MCF 10A (cell line): ENCODE measurements around the gene NEK11. TPM values are rescaled to one million over a fixed set of nuclear protein-coding genes. Genes with fewer than 3 reads are reported as not detected.

Source experiments
- BruUV-seq: library from RNA; stranded (reverse); fragments of 400-500 nt; replicated peaks from 2 replicates; lab custom pipeline; 2021; lab: Mats Ljungman, UMichigan
- CTCF ChIA-PET: fragments of 300-600 bp; sonication (Branson Sonifier 250); formaldehyde crosslinking; extraction: SDS; loops from one replicate; lab custom pipeline; 2021; ENCODE audit warnings: antibody characterized with exemption, inconsistent platforms; lab: Yijun Ruan, JAX
- POLR2A ChIA-PET: fragments of 300-600, 350-650 bp; sonication (Branson Sonifier 250); formaldehyde crosslinking; extraction: SDS; loops from one replicate; lab custom pipeline; 2020; ENCODE audit warnings: antibody characterized with exemption, inconsistent platforms; lab: Yijun Ruan, JAX
- DNase-seq: peaks from one replicate; pipeline ENCODE4 v3.0.0-alpha.2; 2018; ENCODE audit not compliant: unreplicated experiment
- H3K27ac Mint-ChIP-seq: one replicate; pipeline ENCODE4 v1.8.0; 2022; ENCODE audit warnings: mild to moderate bottlenecking, low read depth, mixed read lengths; ENCODE audit not compliant: unreplicated experiment
- H3K27me3 Mint-ChIP-seq: one replicate; pipeline ENCODE4 v1.8.0; 2022; ENCODE audit warnings: mixed read lengths; ENCODE audit not compliant: insufficient read depth, unreplicated experiment
- H3K36me3 Mint-ChIP-seq: one replicate; pipeline ENCODE4 v1.8.0; 2022; ENCODE audit warnings: mild to moderate bottlenecking, moderate library complexity, mixed read lengths; ENCODE audit not compliant: insufficient read depth, unreplicated experiment
- H3K4me1 Mint-ChIP-seq: one replicate; pipeline ENCODE4 v1.8.0; 2022; ENCODE audit warnings: mixed read lengths; ENCODE audit not compliant: insufficient read depth, unreplicated experiment
- H3K4me3 Mint-ChIP-seq: one replicate; pipeline ENCODE4 v1.8.0; 2022; ENCODE audit warnings: mild to moderate bottlenecking, moderate library complexity, mixed read lengths; ENCODE audit not compliant: unreplicated experiment
- H3K9me3 Mint-ChIP-seq: one replicate; pipeline ENCODE4 v1.8.0; 2022; ENCODE audit warnings: mixed read lengths; ENCODE audit not compliant: unreplicated experiment
- intact Hi-C: fragments of 100-400 bp; cut with micrococcal nuclease; formaldehyde crosslinking; loops from 2 replicates; pipeline ENCODE4 v1.14.1; 2022
- total RNA-seq: library from RNA; stranded (reverse); gene quantifications from 2 replicates; pipeline ENCODE4 v1.2.3, GENCODE V29; 2022
- TF ChIP-seq, protein P1 (sequence below): fragments of 200-600 bp; IDR thresholded peaks from one replicate; pipeline ENCODE4 v1.8.0; 2022; ENCODE audit warnings: antibody characterized with exemption, mild to moderate bottlenecking; ENCODE audit not compliant: unreplicated experiment

Gene NEK11
- total RNA-seq, 1 experiment from 2014 or later: 6.9 TPM

DNA sequence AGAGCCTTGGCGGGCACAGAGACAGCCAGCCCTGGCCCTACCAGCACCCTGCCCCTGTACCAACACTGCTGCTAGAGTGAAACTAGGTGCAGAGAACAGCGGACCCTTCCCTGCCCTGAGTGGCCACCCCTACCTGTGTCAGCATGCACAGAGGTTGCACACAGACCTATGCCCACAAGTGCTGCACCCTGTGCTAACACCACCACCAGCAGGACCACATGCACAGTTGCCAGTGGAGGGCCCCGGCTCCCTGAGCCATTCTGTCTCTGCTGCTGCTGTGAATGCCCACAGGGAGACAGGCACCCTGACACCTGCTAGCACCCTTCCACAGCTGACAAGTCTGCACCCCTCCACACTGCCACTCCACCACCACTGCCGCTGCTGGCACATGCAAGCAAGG, 131.8 kb downstream of the NEK11 start:
- Mint-ChIP-seq H3K36me3 (no peaks in the 10 kb centered on the region), H3K27ac (no peak overlapping the region), H3K4me1 (no peaks in the 10 kb centered on the region), H3K9me3 (no peaks in the 10 kb centered on the region), H3K4me3 (no peak overlapping the region), H3K27me3 (no peaks in the 10 kb centered on the region)
- intact Hi-C loops: no loop called here
- DNase-seq: no peak
- no TSS peak for BruUV-seq
- TF ChIP-seq, protein P1, sequence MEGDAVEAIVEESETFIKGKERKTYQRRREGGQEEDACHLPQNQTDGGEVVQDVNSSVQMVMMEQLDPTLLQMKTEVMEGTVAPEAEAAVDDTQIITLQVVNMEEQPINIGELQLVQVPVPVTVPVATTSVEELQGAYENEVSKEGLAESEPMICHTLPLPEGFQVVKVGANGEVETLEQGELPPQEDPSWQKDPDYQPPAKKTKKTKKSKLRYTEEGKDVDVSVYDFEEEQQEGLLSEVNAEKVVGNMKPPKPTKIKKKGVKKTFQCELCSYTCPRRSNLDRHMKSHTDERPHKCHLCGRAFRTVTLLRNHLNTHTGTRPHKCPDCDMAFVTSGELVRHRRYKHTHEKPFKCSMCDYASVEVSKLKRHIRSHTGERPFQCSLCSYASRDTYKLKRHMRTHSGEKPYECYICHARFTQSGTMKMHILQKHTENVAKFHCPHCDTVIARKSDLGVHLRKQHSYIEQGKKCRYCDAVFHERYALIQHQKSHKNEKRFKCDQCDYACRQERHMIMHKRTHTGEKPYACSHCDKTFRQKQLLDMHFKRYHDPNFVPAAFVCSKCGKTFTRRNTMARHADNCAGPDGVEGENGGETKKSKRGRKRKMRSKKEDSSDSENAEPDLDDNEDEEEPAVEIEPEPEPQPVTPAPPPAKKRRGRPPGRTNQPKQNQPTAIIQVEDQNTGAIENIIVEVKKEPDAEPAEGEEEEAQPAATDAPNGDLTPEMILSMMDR: no peak
- POLR2A ChIA-PET: no interaction called here
- CTCF ChIA-PET: no interaction called here

DNA sequence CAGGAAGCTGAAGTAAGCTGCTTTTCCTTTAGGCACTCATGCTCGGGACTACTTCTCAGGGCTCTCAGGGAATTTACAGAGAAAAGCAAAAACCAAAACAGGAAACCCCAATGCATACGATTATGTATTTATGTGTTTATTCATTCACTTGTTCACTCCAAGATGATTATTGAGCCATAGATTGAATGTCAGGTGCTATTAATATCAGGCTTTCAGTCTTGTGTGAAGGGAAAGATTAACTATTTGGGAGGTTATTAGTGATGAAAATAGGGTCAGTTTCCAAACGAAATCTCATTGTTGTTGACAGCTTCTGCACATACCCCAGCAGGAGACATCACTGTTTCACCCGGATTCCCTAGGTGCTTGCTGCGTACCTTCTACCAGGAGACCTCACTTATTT, 135.8 kb downstream of the NEK11 start:
- TF ChIP-seq, protein P1: no peak
- DNase-seq: no peak
- no peaks in the 10 kb centered on the region for H3K36me3 Mint-ChIP-seq
- no peak overlapping the region for H3K4me3 Mint-ChIP-seq
- H3K27ac Mint-ChIP-seq: no peak overlapping the region
- intact Hi-C loops: no loop called here
- H3K27me3 Mint-ChIP-seq: no peaks in the 10 kb centered on the region
- no peaks in the 10 kb centered on the region for H3K9me3 Mint-ChIP-seq
- H3K4me1 Mint-ChIP-seq: no peaks in the 10 kb centered on the region
- ChIA-PET POLR2A (no interaction called here), CTCF (no interaction called here)
- no TSS peak for BruUV-seq

DNA sequence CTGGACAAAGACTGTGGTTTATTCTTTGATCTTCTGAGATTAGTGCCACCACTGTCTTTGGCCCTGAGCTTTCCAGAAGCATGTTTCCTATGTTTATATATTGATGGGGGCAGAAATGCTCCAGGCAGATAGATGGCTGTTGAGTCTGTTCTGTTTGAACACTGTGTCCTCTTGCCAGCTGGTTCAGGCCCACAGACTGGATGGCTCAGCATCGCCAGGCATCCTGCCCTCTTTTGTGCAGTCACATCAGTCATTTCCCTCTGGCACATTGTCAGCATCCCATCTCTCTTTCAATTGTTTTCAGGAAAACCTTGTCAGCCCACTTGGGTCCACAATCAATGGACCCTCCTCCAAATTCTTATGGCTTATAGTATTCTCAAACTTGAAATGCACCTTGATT, 141.2 kb downstream of the NEK11 start:
- Mint-ChIP-seq H3K9me3 (no peaks in the 10 kb centered on the region), H3K27ac (no peak overlapping the region), H3K4me1 (no peaks in the 10 kb centered on the region), H3K4me3 (no peak overlapping the region), H3K27me3 (no peaks in the 10 kb centered on the region), H3K36me3 (no peaks in the 10 kb centered on the region)
- TF ChIP-seq, protein P1: no peak
- ChIA-PET POLR2A (no interaction called here), CTCF (interaction anchor here (0.7 kb wide), 1 partner anchor 21 kb away, joined by 4 read pairs; no protein-coding TSS in a partner anchor)
- intact Hi-C loops: no loop called here
- no peak for DNase-seq
- no TSS peak for BruUV-seq

DNA sequence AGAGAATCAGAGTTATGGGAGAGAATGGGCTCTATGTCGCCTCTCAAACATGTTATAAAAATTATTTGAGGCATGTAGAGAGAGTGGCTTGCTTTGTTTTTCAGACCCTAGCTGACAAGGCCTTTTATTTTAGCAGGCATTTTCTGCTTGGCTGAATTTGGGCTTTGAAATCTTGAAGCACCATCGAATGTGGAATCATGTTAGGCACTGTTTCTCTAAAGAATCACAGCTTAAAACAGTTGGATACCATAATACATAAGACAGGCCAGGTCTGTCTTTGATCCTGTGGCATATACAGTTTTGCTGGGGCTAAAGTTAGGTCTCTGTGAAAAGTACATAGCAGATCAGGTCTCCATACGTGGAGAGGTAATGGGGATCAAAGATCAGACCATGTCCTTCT, 142.7 kb downstream of the NEK11 start:
- BruUV-seq: no TSS peak
- Mint-ChIP-seq H3K27ac (no peak overlapping the region), H3K4me3 (no peak overlapping the region), H3K4me1 (no peaks in the 10 kb centered on the region), H3K36me3 (peaks cover 7% of the 10 kb centered on the region), H3K9me3 (no peaks in the 10 kb centered on the region), H3K27me3 (no peaks in the 10 kb centered on the region)
- intact Hi-C loops: no loop called here
- no peak for DNase-seq
- ChIA-PET POLR2A (no interaction called here), CTCF (interaction anchor here (0.6 kb wide), 1 partner anchor 415 kb away, joined by 3 read pairs; no protein-coding TSS in a partner anchor)
- TF ChIP-seq, protein P1: no peak
